ENCODE data around the gene LHX2. TPM values are rescaled to one million over a fixed set of nuclear protein-coding genes. Genes with fewer than 3 reads are reported as not detected.

Gene LHX2
- total RNA-seq, 1 experiment from 2014 or later, result 0.87 TPM

GRCh38 chr9:124014956-124015660, 3.5 kb downstream of the LHX2 start:
- DNase-seq, result peak; percentile 86
- no peak overlapping the region for H3K4me3 ChIP-seq (ENCODE audit: insufficient read depth, low read depth, low read length)

GRCh38 chr9:124015661-124016131, 4.1 kb downstream of the LHX2 start:
- Histone ChIP-seq H3K36me3 (replicated peaks; ENCODE audit: control insufficient read depth, insufficient read depth, low read length) (no peaks in the 10 kb centered on the region), H3K27me3 (ENCODE audit: control insufficient read depth, insufficient read depth, low read length) (peaks cover 97% of the 10 kb centered on the region), H3K4me3 (ENCODE audit: insufficient read depth, low read depth, low read length) (no peak overlapping the region)
- peak; percentile 78 for DNase-seq

More at GRCh38 chr9:124014956-124015660, 3.5 kb downstream of the LHX2 start:
- peaks cover 97% of the 10 kb centered on the region for H3K27me3 ChIP-seq (ENCODE audit: control insufficient read depth, insufficient read depth, low read length)
- H3K36me3 ChIP-seq (replicated peaks; ENCODE audit: control insufficient read depth, insufficient read depth, low read length), result no peaks in the 10 kb centered on the region

GRCh38 chr9:124016175-124017050, 4.8 kb downstream of the LHX2 start:
- Histone ChIP-seq H3K4me3 (ENCODE audit: insufficient read depth, low read depth, low read length) (no peak overlapping the region), H3K27me3 (ENCODE audit: control insufficient read depth, insufficient read depth, low read length) (peaks cover 99% of the 10 kb centered on the region), H3K36me3 (replicated peaks; ENCODE audit: control insufficient read depth, insufficient read depth, low read length) (no peaks in the 10 kb centered on the region)
- DNase-seq, result peak; percentile 63

GRCh38 chr9:124017051-124017928, 5.7 kb downstream of the LHX2 start:
- DNase-seq, result peak; percentile 81
- Histone ChIP-seq H3K4me3 (ENCODE audit: insufficient read depth, low read depth, low read length) (peak overlapping the region; percentile 32), H3K36me3 (replicated peaks; ENCODE audit: control insufficient read depth, insufficient read depth, low read length) (no peaks in the 10 kb centered on the region), H3K27me3 (ENCODE audit: control insufficient read depth, insufficient read depth, low read length) (peaks cover 100% of the 10 kb centered on the region)

DNA sequence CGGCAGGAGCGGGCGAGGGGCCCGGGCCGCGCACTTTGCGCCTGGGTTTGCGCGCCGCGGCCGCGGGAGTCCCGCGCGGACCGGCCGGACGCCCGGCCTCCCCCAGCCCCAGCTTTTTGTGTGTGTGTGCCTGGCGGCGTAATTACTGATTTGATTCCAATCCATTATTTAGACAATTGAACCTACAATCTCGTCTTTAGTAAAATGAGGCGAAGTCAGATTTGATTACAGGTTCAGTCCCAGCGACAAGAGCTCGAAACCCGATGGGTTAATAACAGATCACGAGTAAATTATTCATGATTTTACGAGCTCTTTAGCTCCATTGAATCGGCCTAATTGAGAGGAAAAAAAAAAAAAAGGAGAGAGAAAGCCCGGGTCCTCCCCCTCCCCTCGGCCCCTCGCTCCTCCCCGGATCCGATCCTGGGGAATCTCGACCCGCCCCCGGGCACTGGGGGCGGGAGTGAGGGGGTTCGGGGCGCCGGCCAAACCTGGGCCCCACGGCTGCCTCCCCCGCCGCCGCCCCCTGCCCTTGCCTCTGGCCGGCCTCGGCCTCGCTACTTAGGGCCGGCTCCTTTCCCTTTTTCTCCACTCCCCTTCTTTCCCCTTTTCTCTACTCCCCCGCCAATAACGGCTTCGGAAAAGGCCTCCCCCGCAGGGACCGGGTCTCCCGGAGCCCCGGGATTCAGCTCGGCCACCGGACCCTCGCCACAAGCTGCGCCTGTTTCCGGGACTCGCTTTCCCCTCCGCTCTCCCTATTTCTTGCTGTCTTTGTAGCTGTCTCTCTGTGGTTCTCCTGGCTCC, 6.6 kb downstream of the LHX2 start:
- Histone ChIP-seq H3K27me3 (ENCODE audit: control insufficient read depth, insufficient read depth, low read length) (peaks cover 100% of the 10 kb centered on the region), H3K36me3 (replicated peaks; ENCODE audit: control insufficient read depth, insufficient read depth, low read length) (no peaks in the 10 kb centered on the region), H3K4me3 (ENCODE audit: insufficient read depth, low read depth, low read length) (peak overlapping the region; percentile 32)
- DNase-seq, result peak; percentile 93

- peak; percentile 87 for DNase-seq
- Histone ChIP-seq H3K36me3 (replicated peaks; ENCODE audit: control insufficient read depth, insufficient read depth, low read length) (no peaks in the 10 kb centered on the region), H3K4me3 (ENCODE audit: insufficient read depth, low read depth, low read length) (peak overlapping the region; percentile 32), H3K27me3 (ENCODE audit: control insufficient read depth, insufficient read depth, low read length) (peaks cover 100% of the 10 kb centered on the region)
These were observed 7.4 kb downstream of the LHX2 start for GRCh38 chr9:124018730-124019697.

DNA sequence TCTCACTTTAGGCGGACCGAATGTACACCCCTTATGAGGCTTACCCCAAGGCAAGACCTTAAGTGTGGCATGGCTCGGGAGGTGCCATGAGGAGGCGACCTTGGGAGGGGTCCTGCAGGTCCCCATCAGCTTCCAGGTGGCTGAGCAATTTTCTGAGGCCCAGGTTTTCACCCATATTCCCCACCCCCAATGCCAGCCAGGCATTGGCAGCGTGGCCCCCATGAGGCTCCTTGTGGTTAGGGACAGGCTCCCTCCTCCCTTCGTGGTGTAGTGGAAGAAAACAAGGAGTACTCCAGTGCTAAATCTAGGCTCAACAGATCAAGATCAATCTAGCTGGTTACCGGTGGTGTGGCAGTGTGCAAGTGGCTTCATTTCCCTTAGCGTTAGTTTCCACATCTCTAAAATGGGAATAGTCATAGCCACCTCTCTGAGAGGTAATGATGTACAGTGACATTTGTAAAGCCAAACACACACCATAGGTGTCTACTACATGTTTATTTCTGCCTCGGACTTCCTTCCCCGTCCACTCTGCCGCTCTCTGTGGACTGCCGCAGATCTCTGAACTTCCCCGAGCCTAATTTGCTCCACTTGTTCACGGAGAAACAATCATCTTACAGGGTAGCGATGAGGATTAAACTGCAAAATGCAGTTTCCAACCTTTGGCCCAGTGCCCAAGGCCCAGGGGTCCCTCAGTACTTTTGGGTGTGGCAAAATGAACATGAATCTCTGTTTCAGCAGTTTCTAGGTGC, 8.4 kb downstream of the LHX2 start:
- peak; percentile 52 for DNase-seq
- Histone ChIP-seq H3K4me3 (ENCODE audit: insufficient read depth, low read depth, low read length) (no peak overlapping the region), H3K27me3 (ENCODE audit: control insufficient read depth, insufficient read depth, low read length) (peaks cover 97% of the 10 kb centered on the region), H3K36me3 (replicated peaks; ENCODE audit: control insufficient read depth, insufficient read depth, low read length) (no peaks in the 10 kb centered on the region)

DNA sequence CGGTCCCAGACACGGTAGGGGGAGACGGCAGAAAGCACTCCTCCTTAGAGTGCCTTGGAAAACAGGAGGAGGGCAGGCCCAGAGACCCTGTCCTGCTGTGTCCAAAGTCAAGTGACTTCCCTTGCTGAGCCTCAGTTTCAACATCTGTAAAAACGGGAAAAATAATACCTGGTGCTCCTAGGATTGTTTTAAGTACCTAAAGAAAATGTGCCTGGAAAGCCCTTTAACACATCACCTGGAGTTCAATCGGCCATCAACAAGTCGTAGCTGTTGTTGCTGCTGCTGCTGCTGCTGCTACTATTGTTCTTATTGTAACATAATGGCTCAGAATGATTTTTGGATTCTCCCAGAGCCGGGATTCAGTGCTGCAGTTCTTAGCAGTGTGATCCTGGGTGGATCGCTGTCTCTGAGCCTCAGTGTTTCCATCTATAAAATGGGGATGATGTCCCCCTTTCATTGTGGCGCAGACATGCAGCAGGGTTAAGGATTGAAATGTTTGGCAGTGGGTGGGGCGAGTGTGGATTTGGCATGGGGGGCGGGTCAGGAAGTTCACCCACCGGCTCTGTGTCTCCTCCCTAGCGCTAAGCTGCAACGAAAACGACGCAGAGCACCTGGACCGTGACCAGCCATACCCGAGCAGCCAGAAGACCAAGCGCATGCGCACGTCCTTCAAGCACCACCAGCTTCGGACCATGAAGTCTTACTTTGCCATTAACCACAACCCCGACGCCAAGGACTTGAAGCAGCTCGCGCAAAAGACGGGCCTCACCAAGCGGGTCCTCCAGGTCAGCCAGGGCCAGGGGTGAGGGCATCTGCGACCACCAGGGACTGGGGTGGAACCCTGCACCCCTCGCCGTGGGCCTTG, 9.2 kb downstream of the LHX2 start:
- Histone ChIP-seq H3K36me3 (replicated peaks; ENCODE audit: control insufficient read depth, insufficient read depth, low read length) (no peaks in the 10 kb centered on the region), H3K27me3 (ENCODE audit: control insufficient read depth, insufficient read depth, low read length) (peaks cover 91% of the 10 kb centered on the region), H3K4me3 (ENCODE audit: insufficient read depth, low read depth, low read length) (no peak overlapping the region)
- peak; percentile 81 for DNase-seq

DNA sequence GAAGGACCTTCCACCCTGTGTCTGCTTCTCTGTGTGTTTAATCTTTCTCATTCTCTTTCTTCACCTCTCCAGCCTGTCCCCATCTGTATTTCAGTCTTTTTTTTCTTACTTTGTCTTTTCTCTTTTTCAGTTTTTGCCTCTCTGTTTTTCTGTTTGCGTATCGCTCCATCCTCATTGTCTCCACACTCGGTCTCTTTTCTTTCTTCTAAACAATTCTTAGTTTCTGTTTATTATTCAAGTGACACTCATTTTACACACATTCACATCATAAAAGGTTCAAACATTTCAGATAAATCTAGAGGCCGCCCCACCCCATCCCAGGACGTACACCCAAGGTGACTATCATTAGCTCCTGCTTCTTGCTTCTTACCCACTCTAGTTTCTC, 9.8 kb downstream of the LHX2 start:
- DNase-seq, result no peak
- Histone ChIP-seq H3K36me3 (replicated peaks; ENCODE audit: control insufficient read depth, insufficient read depth, low read length) (no peaks in the 10 kb centered on the region), H3K27me3 (ENCODE audit: control insufficient read depth, insufficient read depth, low read length) (peaks cover 84% of the 10 kb centered on the region), H3K4me3 (ENCODE audit: insufficient read depth, low read depth, low read length) (no peak overlapping the region)

DNA sequence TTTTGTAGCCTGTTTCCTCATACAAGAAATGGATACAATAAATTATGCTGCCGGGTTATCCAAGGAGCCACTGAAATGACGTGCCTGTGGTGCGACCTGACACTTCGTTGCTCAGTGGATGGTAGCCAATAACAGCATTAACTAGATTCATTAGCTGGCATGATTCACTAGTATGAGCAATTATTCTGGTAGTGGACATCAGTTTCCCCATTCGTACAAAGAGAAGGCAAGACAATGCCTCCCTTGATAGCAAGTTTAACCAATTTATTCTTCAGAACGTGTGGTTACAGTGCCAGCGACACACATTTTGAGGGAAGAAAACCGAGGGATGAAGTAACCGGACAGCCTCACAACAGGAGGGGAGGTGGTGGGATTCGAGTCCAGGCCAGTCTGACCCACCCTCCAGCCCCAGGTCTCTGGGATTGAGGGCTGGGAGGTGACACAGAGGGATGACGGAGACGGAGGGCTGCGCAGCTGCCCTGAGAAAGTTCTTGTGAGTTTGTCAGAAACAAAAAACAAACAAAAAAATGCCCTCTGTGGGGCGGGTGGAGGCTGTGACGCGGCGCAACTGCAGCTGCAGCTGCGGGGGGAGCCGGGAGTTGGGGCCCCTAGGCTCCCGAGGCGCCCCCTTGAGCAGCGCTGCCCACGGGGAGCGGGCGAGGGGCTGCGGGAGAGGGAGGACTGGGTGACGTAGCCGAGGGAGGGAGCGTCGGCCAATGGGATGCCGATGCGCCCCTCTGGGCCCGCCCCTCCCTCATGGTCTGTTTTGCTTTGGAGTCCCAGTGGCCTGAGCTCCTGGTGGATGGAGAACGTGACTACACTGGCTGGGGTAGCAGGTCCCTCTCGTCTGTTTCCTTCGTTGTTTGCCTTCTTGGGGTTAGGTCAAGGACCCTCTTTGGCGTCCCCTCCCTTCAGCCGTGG, 10.9 kb downstream of the LHX2 start:
- Histone ChIP-seq H3K27me3 (ENCODE audit: control insufficient read depth, insufficient read depth, low read length) (peaks cover 74% of the 10 kb centered on the region), H3K36me3 (replicated peaks; ENCODE audit: control insufficient read depth, insufficient read depth, low read length) (no peaks in the 10 kb centered on the region), H3K4me3 (ENCODE audit: insufficient read depth, low read depth, low read length) (peak overlapping the region; percentile 4; the same call in 1 of the 2 replicates)
- peak; percentile 98 for DNase-seq

- Histone ChIP-seq H3K27me3 (ENCODE audit: control insufficient read depth, insufficient read depth, low read length) (peaks cover 57% of the 10 kb centered on the region), H3K36me3 (replicated peaks; ENCODE audit: control insufficient read depth, insufficient read depth, low read length) (no peaks in the 10 kb centered on the region), H3K4me3 (ENCODE audit: insufficient read depth, low read depth, low read length) (no peak overlapping the region)
- no peak for DNase-seq
These were observed 12.5 kb downstream of the LHX2 start for GRCh38 chr9:124024107-124024506.
